Measurements from ENCODE around the gene FAM53B.

Gene FAM53B

DNA sequence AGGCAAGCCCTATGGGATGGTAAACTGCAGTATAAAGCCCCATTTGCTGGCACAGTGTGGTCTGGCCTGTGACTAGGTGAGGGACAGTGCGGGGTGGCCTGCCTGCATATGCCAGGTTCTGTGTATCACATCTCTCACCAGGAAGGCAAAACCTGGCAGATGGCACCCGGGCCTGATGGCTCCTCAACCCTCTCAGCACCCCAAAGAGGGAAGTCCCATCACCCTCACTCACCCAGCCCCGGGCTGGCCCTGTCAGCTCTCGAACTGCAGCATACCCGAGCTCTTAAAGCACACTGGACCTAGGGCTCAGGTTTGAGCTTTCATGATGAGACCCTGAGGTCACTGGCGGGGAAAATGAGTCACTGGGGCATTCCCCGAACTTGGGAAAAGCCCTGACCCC lies 152.1 kb downstream of the FAM53B start:
- H3K27me3 ChIP-seq (ENCODE audit: insufficient read depth, low read length): no peaks in the 10 kb centered on the region
- H2BK5ac ChIP-seq (ENCODE audit: low read depth, low read length, poor library complexity): no peak overlapping the region
- no peaks in the 10 kb centered on the region for H3K36me3 ChIP-seq (ENCODE audit: control insufficient read depth in 1 of 2, insufficient read depth in 2 of 2, low read length in 2 of 2)
- no peak overlapping the region for H2BK12ac ChIP-seq (ENCODE audit: low read length)
- H2AK5ac ChIP-seq (ENCODE audit: low read length): no peak overlapping the region
- no peak overlapping the region for H3K9ac ChIP-seq (ENCODE audit: low read length)
- H2AFZ ChIP-seq (ENCODE audit: insufficient read depth, low read length, poor library complexity): no peak overlapping the region
- H3K9me3 ChIP-seq (ENCODE audit: insufficient read depth, low read depth, low read length): no peaks in the 10 kb centered on the region
- H4K91ac ChIP-seq (ENCODE audit: low read depth, low read length): no peak overlapping the region
- no peak overlapping the region for H3K18ac ChIP-seq (ENCODE audit: low read length)
- H3K23ac ChIP-seq (ENCODE audit: low read length): no peak overlapping the region
- no peak overlapping the region for H2BK120ac ChIP-seq (ENCODE audit: insufficient read depth, low read length, poor library complexity)
- DNase-seq: no peak
- no CpG with 5 or more reads among the region's 7 CpGs for WGBS (ENCODE audit: extremely low coverage, insufficient coverage, insufficient read length)
- H3K4me2 ChIP-seq (ENCODE audit: low read length): no peak overlapping the region
- H4K8ac ChIP-seq (ENCODE audit: low read depth, low read length): no peak overlapping the region
- no peak overlapping the region for H3K4me3 ChIP-seq (ENCODE audit: low read depth, low read length)
- no peak overlapping the region for H3K27ac ChIP-seq (ENCODE audit: low read depth, low read length)
- H3K14ac ChIP-seq (ENCODE audit: low read length): no peak overlapping the region
- no peak overlapping the region for H3K4ac ChIP-seq (ENCODE audit: low read depth, low read length)
- no peaks in the 10 kb centered on the region for H3K79me1 ChIP-seq (ENCODE audit: low read length)
- H3K4me1 ChIP-seq (ENCODE audit: control insufficient read depth in 1 of 2, insufficient read depth in 2 of 2, low read length in 2 of 2): peaks cover 6 to 8% of the 10 kb centered on the region in 2 experiments
- no peaks in the 10 kb centered on the region for H3K79me2 ChIP-seq (ENCODE audit: control insufficient read depth, insufficient read depth, low read length, poor library complexity)
- H4K12ac ChIP-seq (ENCODE audit: low read depth, low read length): no peak overlapping the region

DNA sequence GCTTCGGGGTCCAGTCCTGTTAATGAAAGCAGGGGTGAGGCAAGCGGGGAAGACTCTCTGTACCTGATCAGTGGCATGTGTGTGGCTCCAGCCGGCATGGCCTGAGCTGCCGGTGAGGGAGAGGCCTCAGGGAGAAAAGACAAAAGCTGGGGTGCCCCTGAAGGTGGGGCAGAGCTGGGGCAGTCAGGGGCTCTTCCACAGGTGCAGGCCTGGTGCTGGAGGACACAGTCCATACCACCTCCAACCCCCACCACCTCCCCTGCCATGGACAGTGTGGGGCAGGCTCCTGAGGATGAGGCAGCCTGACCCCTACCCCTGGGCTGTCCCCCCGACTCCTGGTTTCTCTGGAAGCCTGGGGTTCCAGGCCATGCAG lies 153.1 kb downstream of the FAM53B start:
- no peak overlapping the region for H2BK5ac ChIP-seq (ENCODE audit: low read depth, low read length, poor library complexity)
- H3K27ac ChIP-seq (ENCODE audit: low read depth, low read length): no peak overlapping the region
- no peak overlapping the region for H4K12ac ChIP-seq (ENCODE audit: low read depth, low read length)
- no peaks in the 10 kb centered on the region for H3K9me3 ChIP-seq (ENCODE audit: insufficient read depth, low read depth, low read length)
- H2AK5ac ChIP-seq (ENCODE audit: low read length): no peak overlapping the region
- H3K4me2 ChIP-seq (ENCODE audit: low read length): no peak overlapping the region
- H2BK12ac ChIP-seq (ENCODE audit: low read length): no peak overlapping the region
- H3K27me3 ChIP-seq (ENCODE audit: insufficient read depth, low read length): no peaks in the 10 kb centered on the region
- no peak overlapping the region for H3K23ac ChIP-seq (ENCODE audit: low read length)
- H3K4me1 ChIP-seq (ENCODE audit: control insufficient read depth in 1 of 2, insufficient read depth in 2 of 2, low read length in 2 of 2): peaks cover 6 to 8% of the 10 kb centered on the region in 2 experiments
- DNase-seq: no peak
- no peak overlapping the region for H3K9ac ChIP-seq (ENCODE audit: low read length)
- no peaks in the 10 kb centered on the region for H3K36me3 ChIP-seq (ENCODE audit: control insufficient read depth in 1 of 2, insufficient read depth in 2 of 2, low read length in 2 of 2)
- no peaks in the 10 kb centered on the region for H3K79me2 ChIP-seq (ENCODE audit: control insufficient read depth, insufficient read depth, low read length, poor library complexity)
- no peak overlapping the region for H4K91ac ChIP-seq (ENCODE audit: low read depth, low read length)
- no peak overlapping the region for H2BK120ac ChIP-seq (ENCODE audit: insufficient read depth, low read length, poor library complexity)
- H3K79me1 ChIP-seq (ENCODE audit: low read length): no peaks in the 10 kb centered on the region
- H3K4me3 ChIP-seq (ENCODE audit: low read depth, low read length): no peak overlapping the region
- H2AFZ ChIP-seq (ENCODE audit: insufficient read depth, low read length, poor library complexity): no peak overlapping the region
- no peak overlapping the region for H4K8ac ChIP-seq (ENCODE audit: low read depth, low read length)
- no peak overlapping the region for H3K18ac ChIP-seq (ENCODE audit: low read length)
- no CpG with 5 or more reads among the region's 5 CpGs for WGBS (ENCODE audit: extremely low coverage, insufficient coverage, insufficient read length)
- no peak overlapping the region for H3K14ac ChIP-seq (ENCODE audit: low read length)
- H3K4ac ChIP-seq (ENCODE audit: low read depth, low read length): no peak overlapping the region

DNA sequence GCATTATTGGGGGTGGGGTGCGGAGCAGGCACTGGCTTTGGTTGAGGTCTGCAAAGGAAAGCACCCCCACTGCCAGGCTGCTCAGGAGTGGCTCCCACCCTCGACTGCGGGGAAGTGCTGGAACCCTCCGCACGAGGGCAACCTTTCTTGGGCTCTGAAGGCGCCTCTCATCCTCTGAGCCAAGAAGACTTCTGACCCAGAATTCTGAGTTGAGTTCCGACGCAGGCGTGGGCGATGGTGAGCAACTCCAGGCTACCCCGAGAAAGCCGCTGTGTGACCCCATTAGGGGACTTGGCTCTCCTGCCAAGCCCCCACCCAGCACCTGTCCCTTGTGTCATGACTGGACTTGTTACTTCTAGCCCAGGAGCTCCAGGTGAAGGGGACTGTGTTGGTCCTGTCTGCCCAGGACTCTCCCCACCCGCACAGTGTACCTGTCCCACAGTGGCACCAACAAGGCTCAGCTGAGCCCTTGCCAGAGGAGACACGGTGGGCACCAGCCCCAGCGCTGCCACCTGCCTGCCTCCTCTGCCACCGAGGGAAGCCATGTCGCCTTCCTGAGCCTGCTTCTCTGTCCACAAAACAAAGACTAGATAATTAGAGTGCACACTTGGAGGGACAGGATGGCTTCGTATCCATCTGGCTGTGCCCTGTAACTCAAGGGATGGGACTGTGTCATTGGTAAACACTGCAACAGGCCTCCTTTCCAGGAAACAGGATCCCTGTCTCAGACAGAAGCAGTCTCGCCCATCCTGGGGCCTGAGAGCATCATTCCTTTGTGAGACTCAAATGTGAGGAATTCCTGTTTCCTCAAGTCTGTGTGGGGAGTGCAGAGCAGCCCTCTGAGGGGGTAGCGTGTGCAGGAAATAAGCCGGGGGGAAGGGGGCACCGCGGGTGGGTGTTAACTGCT lies 153.7 kb downstream of the FAM53B start:
- Histone ChIP-seq H4K91ac (ENCODE audit: low read depth, low read length) (no peak overlapping the region), H3K79me2 (ENCODE audit: control insufficient read depth, insufficient read depth, low read length, poor library complexity) (no peaks in the 10 kb centered on the region), H4K8ac (ENCODE audit: low read depth, low read length) (no peak overlapping the region), H3K18ac (ENCODE audit: low read length) (no peak overlapping the region), H3K4me1 (ENCODE audit: control insufficient read depth in 1 of 2, insufficient read depth in 2 of 2, low read length in 2 of 2) (peaks cover 6 to 8% of the 10 kb centered on the region in 2 experiments), H3K23ac (ENCODE audit: low read length) (no peak overlapping the region), H3K9ac (ENCODE audit: low read length) (no peak overlapping the region), H4K12ac (ENCODE audit: low read depth, low read length) (no peak overlapping the region), H3K27ac (ENCODE audit: low read depth, low read length) (no peak overlapping the region), H3K14ac (ENCODE audit: low read length) (no peak overlapping the region), H3K4me3 (ENCODE audit: low read depth, low read length) (no peak overlapping the region), H2AK5ac (ENCODE audit: low read length) (no peak overlapping the region), H3K36me3 (ENCODE audit: control insufficient read depth in 1 of 2, insufficient read depth in 2 of 2, low read length in 2 of 2) (no peaks in the 10 kb centered on the region), H3K4me2 (ENCODE audit: low read length) (no peak overlapping the region), H3K9me3 (ENCODE audit: insufficient read depth, low read depth, low read length) (no peaks in the 10 kb centered on the region), H3K27me3 (ENCODE audit: insufficient read depth, low read length) (no peaks in the 10 kb centered on the region), H2BK12ac (ENCODE audit: low read length) (no peak overlapping the region), H2AFZ (ENCODE audit: insufficient read depth, low read length, poor library complexity) (no peak overlapping the region), H3K4ac (ENCODE audit: low read depth, low read length) (no peak overlapping the region), H2BK120ac (ENCODE audit: insufficient read depth, low read length, poor library complexity) (no peak overlapping the region), H3K79me1 (ENCODE audit: low read length) (no peaks in the 10 kb centered on the region), H2BK5ac (ENCODE audit: low read depth, low read length, poor library complexity) (no peak overlapping the region)
- WGBS (ENCODE audit: extremely low coverage, insufficient coverage, insufficient read length): no CpG with 5 or more reads among the region's 23 CpGs
- DNase-seq: no peak

DNA sequence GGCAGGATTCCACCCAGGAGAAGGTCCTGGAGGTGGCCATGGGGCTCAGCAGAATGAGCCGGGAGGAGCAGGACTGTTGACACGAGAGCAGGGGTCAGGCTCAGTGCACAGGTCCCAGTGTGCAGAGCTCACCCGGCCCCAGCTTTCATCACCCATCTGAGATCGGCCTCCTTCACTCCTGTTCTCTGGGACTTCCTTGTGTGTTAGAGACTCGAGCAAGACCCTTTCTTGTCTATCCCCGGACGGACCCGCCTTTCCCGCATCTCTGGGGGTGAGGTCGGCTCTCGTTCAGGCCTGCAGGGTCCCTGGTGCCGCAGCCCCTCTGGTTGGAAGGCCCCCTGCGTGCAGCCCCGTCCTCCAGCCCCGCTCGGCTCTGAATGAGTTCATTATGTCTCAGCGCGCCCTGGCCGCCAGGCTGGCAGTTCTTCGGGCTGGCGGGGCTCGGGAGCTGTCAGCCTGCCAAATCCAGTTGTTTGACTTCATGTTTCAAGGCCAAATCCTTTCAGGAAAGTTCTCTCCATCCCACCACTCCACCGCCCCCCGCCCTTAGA lies 154.6 kb downstream of the FAM53B start:
- H4K12ac ChIP-seq (ENCODE audit: low read depth, low read length): no peak overlapping the region
- H3K18ac ChIP-seq (ENCODE audit: low read length): no peak overlapping the region
- no peaks in the 10 kb centered on the region for H3K27me3 ChIP-seq (ENCODE audit: insufficient read depth, low read length)
- H3K23ac ChIP-seq (ENCODE audit: low read length): no peak overlapping the region
- no peak overlapping the region for H3K27ac ChIP-seq (ENCODE audit: low read depth, low read length)
- no peaks in the 10 kb centered on the region for H3K79me1 ChIP-seq (ENCODE audit: low read length)
- H3K36me3 ChIP-seq (ENCODE audit: control insufficient read depth in 1 of 2, insufficient read depth in 2 of 2, low read length in 2 of 2): no peaks in the 10 kb centered on the region
- no peak overlapping the region for H3K4me2 ChIP-seq (ENCODE audit: low read length)
- H3K4me3 ChIP-seq (ENCODE audit: low read depth, low read length): no peak overlapping the region
- no peak overlapping the region for H3K4ac ChIP-seq (ENCODE audit: low read depth, low read length)
- no peak overlapping the region for H3K14ac ChIP-seq (ENCODE audit: low read length)
- no CpG with 5 or more reads among the region's 24 CpGs for whole genome bisulfite sequencing (ENCODE audit: extremely low coverage, insufficient coverage, insufficient read length)
- H3K79me2 ChIP-seq (ENCODE audit: control insufficient read depth, insufficient read depth, low read length, poor library complexity): no peaks in the 10 kb centered on the region
- no peak overlapping the region for H2BK120ac ChIP-seq (ENCODE audit: insufficient read depth, low read length, poor library complexity)
- H4K91ac ChIP-seq (ENCODE audit: low read depth, low read length): no peak overlapping the region
- H2AFZ ChIP-seq (ENCODE audit: insufficient read depth, low read length, poor library complexity): no peak overlapping the region
- H4K8ac ChIP-seq (ENCODE audit: low read depth, low read length): no peak overlapping the region
- H3K4me1 ChIP-seq (ENCODE audit: control insufficient read depth in 1 of 2, insufficient read depth in 2 of 2, low read length in 2 of 2): peaks cover 6 to 8% of the 10 kb centered on the region in 2 experiments
- no peak for DNase-seq
- H2AK5ac ChIP-seq (ENCODE audit: low read length): no peak overlapping the region
- H2BK12ac ChIP-seq (ENCODE audit: low read length): no peak overlapping the region
- H3K9me3 ChIP-seq (ENCODE audit: insufficient read depth, low read depth, low read length): no peaks in the 10 kb centered on the region
- H2BK5ac ChIP-seq (ENCODE audit: low read depth, low read length, poor library complexity): no peak overlapping the region
- H3K9ac ChIP-seq (ENCODE audit: low read length): no peak overlapping the region
